Ectodermal cell (in vitro differentiated cells): ENCODE results near the gene HLA-B.
A peak's percentile ranks its signal among the peaks of the same experiment; 100 is the strongest.

Source experiments
- H3K27ac ChIP-seq: 2 replicates; pipeline ENCODE4 v1.7.0; 2013; ENCODE audit warnings: mild to moderate bottlenecking, low read depth, low read length; ENCODE audit not compliant: insufficient read depth, poor library complexity, severe bottlenecking
- H3K27me3 ChIP-seq: 2 replicates; pipeline ENCODE4 v1.7.0; 2013; ENCODE audit warnings: mild to moderate bottlenecking, low read length; ENCODE audit not compliant: insufficient read depth, control insufficient read depth, poor library complexity, severe bottlenecking
- H3K36me3 ChIP-seq: one replicate; pipeline ENCODE4 v1.7.0; 2013; ENCODE audit warnings: low read length; ENCODE audit not compliant: control insufficient read depth, insufficient read depth
- H3K4me1 ChIP-seq: one replicate; pipeline ENCODE4 v1.7.0; 2013; ENCODE audit warnings: low read length; ENCODE audit not compliant: control insufficient read depth, insufficient read depth
- H3K4me3 ChIP-seq: 2 replicates; pipeline ENCODE4 v1.7.0; 2013; ENCODE audit warnings: low read depth, low read length, control low read depth; ENCODE audit not compliant: insufficient read depth
- H3K9me3 ChIP-seq: 2 replicates; pipeline ENCODE4 v1.7.0; 2013; ENCODE audit warnings: mild to moderate bottlenecking, low read length, moderate library complexity; ENCODE audit not compliant: control insufficient read depth
- WGBS, 2 experiments: methylation state at CpG; one replicate each; pipeline ENCODE4 v1.1.7; 2013; ENCODE audit warnings: missing lambda C conversion rate in 2 of 2; 5-methylcytosine and 5-hydroxymethylcytosine counted together

HLA-B gene

GRCh38 chr6:31366693-31367470 lies 9.9 kb upstream of the HLA-B start:
- no peaks in the 10 kb centered on the region for H3K4me1 ChIP-seq
- H3K36me3 ChIP-seq: no peaks in the 10 kb centered on the region
- H3K9me3 ChIP-seq: no peaks in the 10 kb centered on the region
- H3K4me3 ChIP-seq: no peak overlapping the region
- peaks cover 31% of the 10 kb centered on the region for H3K27me3 ChIP-seq
- no peak overlapping the region for H3K27ac ChIP-seq
- whole genome bisulfite sequencing, 2 experiments: 17 to 19% methylated on average over 28 to 30 of the region's 30 CpGs

DNA sequence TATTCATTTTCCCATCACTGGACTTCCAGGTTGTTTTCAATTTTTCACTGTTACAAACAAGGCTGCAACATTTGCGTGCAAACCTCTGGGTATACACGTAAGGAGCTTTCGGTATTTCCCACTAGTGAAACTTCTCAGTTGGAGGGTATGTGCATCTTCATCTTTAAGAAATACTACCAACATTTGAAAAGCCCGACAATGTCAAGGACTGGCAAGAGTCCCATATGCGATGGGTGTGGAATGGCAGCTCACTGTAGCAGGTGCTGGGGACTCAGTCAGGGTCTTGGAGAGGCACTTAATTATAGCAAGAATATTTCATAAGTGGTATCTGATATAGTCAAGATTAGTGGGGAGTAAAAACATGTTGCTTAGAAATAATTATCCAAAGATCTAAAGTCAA lies 8.9 kb upstream of the HLA-B start:
- Histone ChIP-seq H3K4me1 (no peaks in the 10 kb centered on the region), H3K36me3 (no peaks in the 10 kb centered on the region), H3K27ac (no peak overlapping the region), H3K9me3 (no peaks in the 10 kb centered on the region), H3K27me3 (peaks cover 31% of the 10 kb centered on the region), H3K4me3 (no peak overlapping the region)
- 94 to 96% methylated on average over 5 of the region's 5 CpGs for WGBS, 2 experiments

DNA sequence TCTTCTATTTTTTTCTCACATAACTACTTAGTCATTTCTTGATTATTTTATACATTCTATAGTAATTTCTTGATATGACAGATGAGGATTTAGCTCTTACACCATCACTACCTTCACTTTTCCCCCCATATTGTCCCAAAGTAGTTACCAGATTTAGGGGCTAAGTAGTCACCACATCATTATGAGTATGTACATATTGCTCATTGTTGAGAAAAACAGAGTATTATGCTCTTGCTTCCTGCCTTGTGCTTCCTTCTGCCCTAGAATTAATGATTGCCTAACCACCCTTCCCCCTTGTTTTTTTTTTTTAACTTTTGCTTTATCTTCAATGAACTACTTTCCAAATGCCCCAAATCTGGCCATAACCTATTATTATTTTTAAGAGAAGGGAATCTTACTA lies 6.8 kb upstream of the HLA-B start:
- H3K36me3 ChIP-seq: no peaks in the 10 kb centered on the region
- peaks cover 47% of the 10 kb centered on the region for H3K27me3 ChIP-seq
- H3K9me3 ChIP-seq: no peaks in the 10 kb centered on the region
- no peak overlapping the region for H3K4me3 ChIP-seq
- no peak overlapping the region for H3K27ac ChIP-seq
- no peaks in the 10 kb centered on the region for H3K4me1 ChIP-seq

DNA sequence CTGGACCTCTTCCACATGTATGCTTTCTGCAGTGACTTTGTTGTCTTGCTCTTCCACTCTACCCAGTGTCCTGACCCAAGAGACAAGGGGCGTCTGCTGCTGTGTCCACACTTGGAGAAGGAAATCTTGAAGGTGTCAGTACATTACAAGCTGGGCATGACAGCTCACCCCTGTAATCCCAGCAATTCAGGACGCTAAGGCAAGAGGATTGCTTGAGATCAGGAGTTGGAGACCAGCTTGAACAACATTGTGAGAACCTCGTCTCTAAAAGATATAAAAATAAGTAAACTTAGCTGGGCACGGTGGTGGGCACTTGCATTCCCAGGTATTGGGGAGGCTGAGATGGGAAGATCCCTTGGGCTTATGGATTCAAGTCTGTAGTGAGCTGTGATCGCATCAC lies 5.8 kb upstream of the HLA-B start:
- Histone ChIP-seq H3K27ac (no peak overlapping the region), H3K4me3 (no peak overlapping the region), H3K36me3 (no peaks in the 10 kb centered on the region), H3K4me1 (no peaks in the 10 kb centered on the region), H3K9me3 (no peaks in the 10 kb centered on the region), H3K27me3 (peaks cover 58% of the 10 kb centered on the region)
- WGBS, 2 experiments: 86 to 88% methylated on average over 4 to 5 of the region's 5 CpGs

DNA sequence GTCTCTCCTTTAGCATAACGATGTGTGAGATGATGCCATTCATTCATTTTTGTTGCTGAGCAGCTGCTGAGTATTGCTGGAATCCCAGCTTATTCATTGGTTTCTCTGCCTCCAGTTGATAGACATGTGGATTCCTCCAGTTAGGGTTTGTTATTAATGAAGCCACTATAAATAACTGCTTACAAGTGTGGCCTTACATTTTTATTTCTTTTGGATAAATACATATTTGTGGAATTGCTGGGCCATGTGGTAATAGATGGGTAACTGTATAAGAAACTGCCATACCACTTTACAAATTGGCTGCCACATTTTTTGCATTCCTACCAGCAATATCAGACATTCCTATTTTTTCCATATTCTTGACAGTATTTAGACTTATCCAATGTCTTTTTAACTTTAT lies 2.6 kb upstream of the HLA-B start:
- Histone ChIP-seq H3K4me3 (no peak overlapping the region), H3K9me3 (no peaks in the 10 kb centered on the region), H3K36me3 (no peaks in the 10 kb centered on the region), H3K4me1 (no peaks in the 10 kb centered on the region), H3K27ac (no peak overlapping the region), H3K27me3 (peaks cover 65% of the 10 kb centered on the region)
- 88% methylated on average over 1 of the region's 1 CpG for WGBS, 2 experiments

DNA sequence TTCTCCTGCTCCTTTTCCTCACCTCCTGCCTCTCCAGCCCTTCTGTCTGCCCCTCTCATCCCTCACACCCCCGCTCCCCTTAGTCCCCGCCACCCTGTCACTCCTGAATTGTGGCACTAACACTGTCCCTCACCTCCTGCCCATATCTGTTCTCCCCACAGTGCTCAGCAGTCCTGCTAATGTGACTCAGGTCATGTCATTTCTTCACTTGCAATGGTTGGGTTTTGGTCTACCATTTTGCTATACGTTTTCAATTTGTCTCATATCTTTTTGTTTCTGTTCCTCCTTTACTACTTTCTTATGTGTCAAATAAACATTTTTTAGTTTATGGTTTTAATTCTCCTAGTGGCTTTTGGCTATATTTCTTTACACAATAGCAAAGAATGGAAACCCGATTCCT lies 1.3 kb upstream of the HLA-B start:
- no peak overlapping the region for H3K27ac ChIP-seq
- 64 to 85% methylated on average over 3 to 4 of the region's 4 CpGs for WGBS, 2 experiments
- H3K36me3 ChIP-seq: no peaks in the 10 kb centered on the region
- H3K4me1 ChIP-seq: no peaks in the 10 kb centered on the region
- H3K4me3 ChIP-seq: no peak overlapping the region
- no peaks in the 10 kb centered on the region for H3K9me3 ChIP-seq
- peaks cover 66% of the 10 kb centered on the region for H3K27me3 ChIP-seq

GRCh38 chr6:31357886-31358285 lies 907 bp upstream of the HLA-B start:
- H3K27ac ChIP-seq: no peak overlapping the region
- H3K36me3 ChIP-seq: no peaks in the 10 kb centered on the region
- no peaks in the 10 kb centered on the region for H3K9me3 ChIP-seq
- WGBS, 2 experiments: 53 to 59% methylated on average over 6 of the region's 6 CpGs
- peaks cover 64% of the 10 kb centered on the region for H3K27me3 ChIP-seq
- no peaks in the 10 kb centered on the region for H3K4me1 ChIP-seq
- H3K4me3 ChIP-seq: no peak overlapping the region

GRCh38 chr6:31356216-31356945 lies 598 bp downstream of the HLA-B start:
- 3 to 5% methylated on average over 83 of the region's 83 CpGs for WGBS, 2 experiments
- Histone ChIP-seq H3K27ac (no peak overlapping the region), H3K27me3 (peaks cover 64% of the 10 kb centered on the region)

DNA sequence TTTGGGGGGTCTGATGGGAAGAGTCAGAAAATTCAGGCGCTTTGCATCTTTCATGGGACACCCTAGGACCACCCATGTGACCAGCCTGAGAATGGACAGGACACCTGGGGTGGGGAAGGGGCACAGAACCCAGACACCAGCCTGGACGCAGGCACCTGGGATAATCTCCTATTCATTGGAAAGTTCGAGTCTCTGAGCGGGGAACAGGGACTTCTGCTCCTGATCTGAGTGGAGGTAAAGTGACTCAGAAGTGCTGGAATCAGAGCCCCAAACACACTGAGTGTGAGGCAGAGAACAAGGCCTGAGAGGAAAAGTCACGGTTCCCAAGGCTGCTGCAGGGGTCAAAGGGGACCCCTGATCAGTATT lies 1.4 kb downstream of the HLA-B start:
- Histone ChIP-seq H3K27ac (no peak overlapping the region), H3K27me3 (peaks cover 64% of the 10 kb centered on the region), H3K9me3 (no peaks in the 10 kb centered on the region), H3K36me3 (no peaks in the 10 kb centered on the region), H3K4me1 (no peaks in the 10 kb centered on the region), H3K4me3 (no peak overlapping the region)
- WGBS, 2 experiments: 83 to 84% methylated on average over 5 of the region's 5 CpGs

More at GRCh38 chr6:31356216-31356945, 598 bp downstream of the HLA-B start:
- no peaks in the 10 kb centered on the region for H3K9me3 ChIP-seq
- H3K4me1 ChIP-seq: no peaks in the 10 kb centered on the region
- peak overlapping the region; percentile 46 for H3K4me3 ChIP-seq
- no peaks in the 10 kb centered on the region for H3K36me3 ChIP-seq

DNA sequence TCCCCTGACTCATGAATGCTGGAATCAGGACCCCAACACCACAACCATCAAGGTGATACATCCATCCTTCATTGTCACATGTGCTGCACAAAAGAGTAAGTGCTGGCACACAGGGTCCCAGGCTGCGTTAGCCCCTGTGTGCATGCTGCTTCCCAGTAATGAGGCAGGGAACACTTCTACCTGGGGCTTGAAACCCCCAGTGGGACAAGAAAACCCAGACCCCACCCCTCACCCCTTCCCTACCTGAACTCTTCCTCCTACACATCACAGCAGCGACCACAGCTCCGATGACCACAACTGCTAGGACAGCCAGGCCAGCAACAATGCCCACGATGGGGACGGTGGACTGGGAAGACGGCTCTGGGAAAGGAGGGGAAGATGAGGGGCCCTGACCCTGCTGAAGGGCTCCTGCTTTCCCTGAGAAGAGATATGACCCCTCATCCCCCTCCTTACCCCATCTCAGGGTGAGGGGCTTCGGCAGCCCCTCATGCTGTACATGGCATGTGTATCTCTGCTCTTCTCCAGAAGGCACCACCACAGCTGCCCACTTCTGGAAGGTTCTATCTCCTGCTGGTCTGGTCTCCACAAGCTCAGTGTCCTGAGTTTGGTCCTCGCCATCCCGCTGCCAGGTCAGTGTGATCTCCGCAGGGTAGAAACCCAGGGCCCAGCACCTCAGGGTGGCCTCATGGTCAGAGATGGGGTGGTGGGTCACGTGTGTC lies 2.0 kb downstream of the HLA-B start:
- Histone ChIP-seq H3K36me3 (no peaks in the 10 kb centered on the region), H3K4me1 (no peaks in the 10 kb centered on the region), H3K27ac (no peak overlapping the region), H3K9me3 (no peaks in the 10 kb centered on the region), H3K27me3 (peaks cover 59% of the 10 kb centered on the region), H3K4me3 (no peak overlapping the region)
- 86 to 90% methylated on average over 11 of the region's 11 CpGs for WGBS, 2 experiments
